ENCODE measurements around the gene NRAP. TPM values are rescaled to one million over a fixed set of nuclear protein-coding genes. Genes with fewer than 3 reads are reported as not detected.

The NRAP gene
- total RNA-seq, 4 donors from 2014 or later: under 0.01 TPM; not detected in 3

DNA sequence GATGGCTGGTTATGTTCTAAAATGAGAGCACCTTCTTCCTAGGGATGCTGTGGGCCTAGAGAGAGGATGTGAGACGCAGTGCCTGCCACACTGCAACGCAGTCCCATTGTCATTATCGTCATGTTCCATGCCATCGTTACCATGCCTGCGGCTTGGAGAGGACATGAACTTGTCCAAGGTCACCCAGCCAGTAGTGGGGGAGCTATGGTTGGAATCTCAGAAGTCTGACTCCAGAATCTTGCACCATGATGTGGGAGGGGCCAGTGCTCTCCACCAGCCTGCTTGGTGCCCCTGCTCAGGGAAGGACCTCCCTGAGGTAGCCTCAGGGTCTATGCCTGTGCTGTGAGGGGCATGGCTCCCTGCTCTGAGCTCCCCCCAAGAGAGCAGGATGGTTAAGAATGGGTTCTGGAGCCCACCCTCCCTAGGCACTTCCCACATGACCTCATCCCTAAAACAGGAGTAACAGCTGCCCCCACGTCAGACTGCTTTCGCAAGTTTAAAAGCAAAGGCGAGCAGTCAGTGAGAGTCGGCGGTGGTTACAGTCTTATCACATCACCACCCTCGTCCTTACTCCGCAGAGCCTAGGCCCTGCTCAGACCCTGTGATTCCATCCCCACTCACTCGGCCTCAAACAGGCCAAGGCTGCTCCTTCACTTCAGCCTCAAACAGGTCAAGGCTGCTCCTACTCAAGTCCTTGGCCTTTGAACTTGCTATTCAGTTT is 60.6 kb downstream of the NRAP start:
- Histone ChIP-seq H3K27ac (no peak overlapping the region), H3K4me3 (no peak overlapping the region), H3K36me3 (no peaks in the 10 kb centered on the region), H3K9me3 (peaks cover 0 to 4% (median 0%) of the 10 kb centered on the region in 4 donors), H3K27me3 (no peaks in the 10 kb centered on the region), H3K4me1 (no peaks in the 10 kb centered on the region)
- WGBS, 2 donors: 83 to 84% methylated on average over 13 of the region's 13 CpGs
- TF ChIP-seq POLR2A (IDR thresholded peaks at IDR 0.05): no peak
- TF ChIP-seq, protein P1, sequence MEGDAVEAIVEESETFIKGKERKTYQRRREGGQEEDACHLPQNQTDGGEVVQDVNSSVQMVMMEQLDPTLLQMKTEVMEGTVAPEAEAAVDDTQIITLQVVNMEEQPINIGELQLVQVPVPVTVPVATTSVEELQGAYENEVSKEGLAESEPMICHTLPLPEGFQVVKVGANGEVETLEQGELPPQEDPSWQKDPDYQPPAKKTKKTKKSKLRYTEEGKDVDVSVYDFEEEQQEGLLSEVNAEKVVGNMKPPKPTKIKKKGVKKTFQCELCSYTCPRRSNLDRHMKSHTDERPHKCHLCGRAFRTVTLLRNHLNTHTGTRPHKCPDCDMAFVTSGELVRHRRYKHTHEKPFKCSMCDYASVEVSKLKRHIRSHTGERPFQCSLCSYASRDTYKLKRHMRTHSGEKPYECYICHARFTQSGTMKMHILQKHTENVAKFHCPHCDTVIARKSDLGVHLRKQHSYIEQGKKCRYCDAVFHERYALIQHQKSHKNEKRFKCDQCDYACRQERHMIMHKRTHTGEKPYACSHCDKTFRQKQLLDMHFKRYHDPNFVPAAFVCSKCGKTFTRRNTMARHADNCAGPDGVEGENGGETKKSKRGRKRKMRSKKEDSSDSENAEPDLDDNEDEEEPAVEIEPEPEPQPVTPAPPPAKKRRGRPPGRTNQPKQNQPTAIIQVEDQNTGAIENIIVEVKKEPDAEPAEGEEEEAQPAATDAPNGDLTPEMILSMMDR (IDR thresholded peaks at IDR 0.05): no peak
- TF ChIP-seq EP300 (IDR thresholded peaks at IDR 0.05): no peak
- no peak for DNase-seq (ENCODE audit: low spot score in 2 of 2)

DNA sequence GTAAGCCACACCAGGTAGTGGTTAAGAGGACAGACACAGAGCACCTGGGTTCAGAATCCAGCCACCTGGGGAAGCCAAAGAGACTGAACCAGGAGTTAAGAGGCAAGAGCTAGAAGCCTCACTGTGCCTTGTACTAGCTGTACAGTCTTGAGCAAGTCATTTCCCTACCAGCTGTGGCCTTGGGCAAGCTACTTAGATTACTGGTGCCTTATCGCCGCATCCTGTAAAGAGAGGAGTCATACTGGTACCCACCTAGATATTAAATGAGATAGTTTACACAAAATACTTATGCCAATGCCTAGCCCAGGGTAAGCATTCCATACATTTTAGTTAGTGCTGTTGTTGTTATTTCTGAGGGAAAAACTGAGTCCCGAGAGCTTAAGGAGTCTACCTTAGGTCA is 63.3 kb downstream of the NRAP start:
- Histone ChIP-seq H3K4me1 (no peaks in the 10 kb centered on the region), H3K4me3 (no peak overlapping the region), H3K9me3 (peaks cover 0 to 4% (median 0%) of the 10 kb centered on the region in 4 donors), H3K27me3 (no peaks in the 10 kb centered on the region), H3K36me3 (no peaks in the 10 kb centered on the region), H3K27ac (no peak overlapping the region)
- no peak for DNase-seq (ENCODE audit: low spot score in 2 of 2)
- TF ChIP-seq POLR2A (IDR thresholded peaks at IDR 0.05) (no peak), EP300 (IDR thresholded peaks at IDR 0.05) (no peak)
- 97 to 100% methylated on average over 3 of the region's 3 CpGs for WGBS, 2 donors

DNA sequence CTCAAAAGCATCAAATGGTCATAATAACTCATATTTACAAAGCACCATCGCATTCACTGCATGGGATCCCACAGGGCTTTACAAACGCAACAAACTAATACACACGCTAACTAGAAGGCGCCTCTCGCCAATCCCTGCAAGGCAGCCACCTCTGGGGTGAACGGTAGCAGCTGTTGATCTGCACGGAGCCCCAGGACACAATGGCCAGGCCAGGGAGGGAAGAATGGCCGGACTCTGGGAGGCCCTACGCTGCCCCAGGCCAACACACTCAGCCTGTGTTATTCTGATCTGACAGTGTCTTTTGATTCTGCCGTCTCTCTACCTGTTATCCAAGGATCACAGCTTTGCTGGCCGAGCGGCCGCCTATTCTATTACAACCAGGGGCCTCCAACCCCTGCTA is 69.2 kb downstream of the NRAP start:
- 60 to 70% methylated on average over 13 of the region's 13 CpGs for WGBS, 2 donors
- TF ChIP-seq, protein P1 (IDR thresholded peaks at IDR 0.05): no peak
- no peak for TF ChIP-seq EP300 (IDR thresholded peaks at IDR 0.05)
- no peak for TF ChIP-seq POLR2A (IDR thresholded peaks at IDR 0.05)

DNA sequence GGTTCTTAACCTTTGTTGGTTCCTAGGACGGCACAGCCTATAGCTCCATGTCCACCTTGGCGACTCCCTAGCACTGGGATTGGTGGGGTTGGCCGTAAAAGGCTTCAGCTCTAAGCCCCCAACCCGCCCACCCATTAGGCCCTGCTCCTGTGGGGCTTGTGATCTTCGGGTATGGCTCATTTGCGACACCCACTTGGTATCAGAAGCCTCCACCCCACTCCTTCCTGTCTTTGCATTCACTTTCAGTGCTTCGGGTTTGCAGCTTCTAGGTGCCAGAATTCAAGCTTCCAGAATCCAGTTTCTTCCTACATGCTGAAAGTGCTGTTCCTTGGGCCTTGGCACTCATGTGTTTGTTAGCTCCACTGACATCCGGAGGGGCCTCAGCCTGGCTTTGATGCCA is 71.5 kb downstream of the NRAP start:
- WGBS, 2 donors: 66 to 70% methylated on average over 8 of the region's 8 CpGs
- no peaks in the 10 kb centered on the region for H3K4me1 ChIP-seq

More for the DNA sequence above, 69.2 kb downstream of the NRAP start:
- H3K36me3 ChIP-seq: no peaks in the 10 kb centered on the region
- no peaks in the 10 kb centered on the region for H3K4me1 ChIP-seq
- H3K27ac ChIP-seq: no peak overlapping the region
- H3K9me3 ChIP-seq: no peaks in the 10 kb centered on the region
- H3K4me3 ChIP-seq: no peak overlapping the region
- DNase-seq (ENCODE audit: low spot score in 2 of 2): no peak
- H3K27me3 ChIP-seq: peaks cover 0 to 8% of the 10 kb centered on the region in 2 donors

DNA sequence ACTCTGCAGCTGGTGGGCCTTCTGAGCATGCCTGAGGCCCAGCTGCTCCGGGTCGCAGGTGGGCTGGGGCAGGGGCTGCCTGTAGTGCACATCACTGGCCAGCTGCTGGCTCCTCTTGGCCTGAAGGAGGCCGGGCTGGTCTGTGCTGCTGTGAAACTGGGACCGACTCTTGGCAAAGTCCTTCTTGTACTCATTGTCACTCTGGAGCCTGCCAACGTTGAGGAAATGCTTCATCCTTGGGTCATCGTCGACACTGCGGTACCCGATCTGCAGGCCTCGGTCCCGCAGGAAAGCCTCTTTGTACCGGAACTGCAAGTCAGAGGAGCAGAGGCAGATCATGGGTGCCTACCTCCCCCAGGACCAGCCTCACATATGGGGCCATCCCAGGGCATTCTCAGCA is 73.3 kb downstream of the NRAP start:
- Histone ChIP-seq H3K9me3 (no peaks in the 10 kb centered on the region), H3K27ac (no peak overlapping the region), H3K36me3 (no peaks in the 10 kb centered on the region), H3K4me3 (no peak overlapping the region), H3K27me3 (peaks cover 0 to 8% of the 10 kb centered on the region in 2 donors), H3K4me1 (no peaks in the 10 kb centered on the region)
- WGBS, 2 donors: 82 to 87% methylated on average over 11 to 12 of the region's 12 CpGs
- TF ChIP-seq, protein P1 (IDR thresholded peaks at IDR 0.05): no peak
- no peak for TF ChIP-seq EP300 (IDR thresholded peaks at IDR 0.05)
- TF ChIP-seq POLR2A (IDR thresholded peaks at IDR 0.05): no peak
- no peak for DNase-seq (ENCODE audit: low spot score in 2 of 2)

More for the DNA sequence above, 71.5 kb downstream of the NRAP start:
- DNase-seq (ENCODE audit: low spot score in 2 of 2): no peak
- TF ChIP-seq EP300 (IDR thresholded peaks at IDR 0.05) (no peak), POLR2A (IDR thresholded peaks at IDR 0.05) (no peak)
- TF ChIP-seq, protein P1 (IDR thresholded peaks at IDR 0.05): no peak
- H3K27me3 ChIP-seq: peaks cover 0 to 8% of the 10 kb centered on the region in 2 donors
- H3K4me3 ChIP-seq: no peak overlapping the region
- no peak overlapping the region for H3K27ac ChIP-seq
- no peaks in the 10 kb centered on the region for H3K36me3 ChIP-seq
- H3K9me3 ChIP-seq: no peaks in the 10 kb centered on the region
